MV-4-11 (cell line): ENCODE measurements around the gene MBTPS2.

Experiments used
- DNase-seq: peaks from one replicate; lab custom pipeline; 2025; lab: John Stamatoyannopoulos, UW

MBTPS2 gene

GRCh38 chrX:21934414-21934813, 95.0 kb downstream of the MBTPS2 start:
- DNase-seq = no peak
